H1 (cell line): ENCODE data around the gene MAP4K4. TPM values are rescaled to one million over a fixed set of nuclear protein-coding genes. Genes with fewer than 3 reads are reported as not detected.

Source experiments
- CTCF ChIA-PET: fragments of 300-600 bp; sonication (Branson Sonifier 250); formaldehyde crosslinking; loops from one replicate; lab custom pipeline; 2021; ENCODE audit not compliant: partially characterized antibody; lab: Charles Lee
- POLR2A ChIA-PET: fragments of 300-600 bp; sonication (Branson Sonifier 250); formaldehyde crosslinking; loops from one replicate; lab custom pipeline; 2021; ENCODE audit warnings: inconsistent platforms; ENCODE audit not compliant: partially characterized antibody; lab: Charles Lee
- DNase-seq, 2 experiments: peaks; one replicate each; pipeline versions ENCODE4 v3.0.0 to v3.0.0-alpha.2; 2010 to 2022; ENCODE audit warnings: low spot score in 2 of 2, low read depth in 1 of 2, mixed read lengths in 1 of 2
- FAIRE-seq: peaks from 2 replicates; lab custom pipeline; 2011; peaks lifted over from hg19 to GRCh38; lab: Jason Lieb, UNC
- H2AFZ ChIP-seq: 2 replicates; pipeline ENCODE4 v1.8.1; 2012; ENCODE audit warnings: low read length, inconsistent platforms
- H2AK5ac ChIP-seq: 2 replicates; pipeline ENCODE4 v1.6.1; 2013; ENCODE audit warnings: low read depth, low read length
- H2BK120ac ChIP-seq: replicated peaks from 2 replicates; pipeline ENCODE3; 2013; ENCODE audit warnings: low read depth, low read length, inconsistent platforms
- H2BK12ac ChIP-seq: 2 replicates; pipeline ENCODE4 v1.6.1; 2013; ENCODE audit warnings: low read depth, low read length
- H2BK15ac ChIP-seq: 2 replicates; pipeline ENCODE4 v1.6.1; 2013; ENCODE audit warnings: low read length
- H2BK20ac ChIP-seq: 2 replicates; pipeline ENCODE4 v1.6.1; 2013; ENCODE audit warnings: low read length
- H2BK5ac ChIP-seq: 2 replicates; pipeline ENCODE4 v1.6.1; 2013; ENCODE audit warnings: low read depth, low read length
- H3K14ac ChIP-seq: 2 replicates; pipeline ENCODE4 v1.6.1; 2013; ENCODE audit warnings: inconsistent platforms; ENCODE audit not compliant: insufficient read length
- H3K18ac ChIP-seq: 2 replicates; pipeline ENCODE4 v1.6.1; 2013; ENCODE audit warnings: low read length; ENCODE audit errors: extremely low read depth
- H3K23ac ChIP-seq: 2 replicates; pipeline ENCODE4 v1.6.1; 2013; ENCODE audit warnings: inconsistent platforms; ENCODE audit not compliant: insufficient read length
- H3K23me2 ChIP-seq: 2 replicates; pipeline ENCODE4 v1.6.1; 2013; ENCODE audit warnings: low read depth, low read length
- H3K27ac ChIP-seq: 2 replicates; pipeline ENCODE4 v1.6.1; 2011; ENCODE audit warnings: low read depth, low read length, inconsistent platforms
- H3K27me3 ChIP-seq, 4 experiments: replicated peaks in 1 of 4; 1 replicate in 1 of 4; 2 replicates in 3 of 4; pipeline versions ENCODE4 v1.6.1 to v1.8.1; 2011 to 2013; ENCODE audit warnings: low read length in 3 of 4, mild to moderate bottlenecking in 3 of 4, inconsistent platforms in 2 of 4, mixed read lengths in 2 of 4, moderate library complexity in 1 of 4; ENCODE audit not compliant: control insufficient read depth in 3 of 4, insufficient read depth in 3 of 4; ENCODE audit errors: extremely low read depth in 1 of 4
- H3K36me3 ChIP-seq, 4 experiments: 2 replicates each; pipeline versions ENCODE4 v1.6.1 to v1.8.1; 2011 to 2013; ENCODE audit warnings: mild to moderate bottlenecking in 4 of 4, low read length in 3 of 4, moderate library complexity in 2 of 4, control low read depth in 1 of 4, inconsistent platforms in 1 of 4; ENCODE audit not compliant: insufficient read depth in 4 of 4, control insufficient read depth in 2 of 4
- H3K4ac ChIP-seq: replicated peaks from 2 replicates; pipeline ENCODE3; 2013; ENCODE audit warnings: low read length, low read depth, mixed read lengths, inconsistent platforms; ENCODE audit not compliant: insufficient read length
- H3K4me1 ChIP-seq, 4 experiments: replicated peaks in 1 of 4; 1 replicate in 1 of 4; 2 replicates in 3 of 4; pipeline versions ENCODE4 v1.6.1 to v1.8.1; 2011 to 2013; ENCODE audit warnings: low read length in 3 of 4, inconsistent platforms in 2 of 4, mixed read lengths in 1 of 4; ENCODE audit not compliant: insufficient read depth in 4 of 4, control insufficient read depth in 3 of 4
- H3K4me2 ChIP-seq, 2 experiments: 2 replicates each; pipeline versions ENCODE4 v1.6.1 to v1.8.1; 2011 to 2013; ENCODE audit warnings: low read depth in 2 of 2, low read length in 2 of 2, control low read depth in 1 of 2, inconsistent platforms in 1 of 2, mild to moderate bottlenecking in 1 of 2; ENCODE audit not compliant: insufficient read depth in 1 of 2
- H3K4me3 ChIP-seq, 4 experiments: fragments of 200-600, 300-600 bp in 1 of 4; sonication (generic), shearing (Covaris generic), sonication (Bioruptor Twin) in 1 of 4; 2 replicates each; pipeline versions ENCODE4 v1.5.1 to v1.8.1; 2011 to 2016; ENCODE audit warnings: low read length in 4 of 4, low read depth in 3 of 4, control low read depth in 2 of 4, inconsistent platforms in 2 of 4, mild to moderate bottlenecking in 2 of 4, mixed read lengths in 1 of 4, moderate library complexity in 1 of 4; ENCODE audit not compliant: insufficient read depth in 2 of 4; ENCODE audit errors: extremely low read depth in 1 of 4
- H3K56ac ChIP-seq: replicated peaks from 2 replicates; pipeline ENCODE3; 2013; ENCODE audit warnings: low read depth, mild to moderate bottlenecking, mixed read lengths, low read length, inconsistent platforms; ENCODE audit not compliant: insufficient read length
- H3K79me1 ChIP-seq: 2 replicates; pipeline ENCODE4 v1.6.1; 2013; ENCODE audit warnings: low read depth, low read length, control low read depth
- H3K79me2 ChIP-seq, 2 experiments: 2 replicates each; pipeline versions ENCODE4 v1.6.1 to v1.8.1; 2012 to 2013; ENCODE audit warnings: low read length in 2 of 2, mild to moderate bottlenecking in 2 of 2, inconsistent platforms in 1 of 2; ENCODE audit not compliant: insufficient read depth in 2 of 2, control insufficient read depth in 1 of 2
- H3K9ac ChIP-seq, 4 experiments: replicated peaks in 1 of 4; 1 replicate in 1 of 4; 2 replicates in 3 of 4; pipeline versions ENCODE4 v1.6.1 to v1.8.1; 2011 to 2013; ENCODE audit warnings: low read depth in 3 of 4, low read length in 3 of 4, control low read depth in 2 of 4, mild to moderate bottlenecking in 2 of 4, moderate library complexity in 2 of 4, inconsistent platforms in 1 of 4; ENCODE audit errors: extremely low read depth in 1 of 4
- H3K9me3 ChIP-seq, 2 experiments: 2 replicates each; pipeline versions ENCODE4 v1.6.1 to v1.8.1; 2012 to 2013; ENCODE audit warnings: mild to moderate bottlenecking in 2 of 2, moderate library complexity in 2 of 2, control low read depth in 1 of 2, inconsistent platforms in 1 of 2, low read depth in 1 of 2, low read length in 1 of 2, mixed read lengths in 1 of 2; ENCODE audit not compliant: insufficient read depth in 2 of 2
- H4K20me1 ChIP-seq, 2 experiments: replicated peaks in 1 of 2; 2 replicates each; pipeline versions ENCODE3 to v1.8.1; 2011 to 2013; ENCODE audit warnings: inconsistent platforms in 2 of 2, low read length in 2 of 2, mild to moderate bottlenecking in 1 of 2; ENCODE audit not compliant: insufficient read depth in 2 of 2, control insufficient read depth in 1 of 2
- H4K5ac ChIP-seq: 2 replicates; pipeline ENCODE4 v1.6.1; 2013; ENCODE audit warnings: low read length, low read depth, mixed read lengths, inconsistent platforms; ENCODE audit not compliant: insufficient read length
- H4K8ac ChIP-seq: 2 replicates; pipeline ENCODE4 v1.8.0; 2013; ENCODE audit warnings: mild to moderate bottlenecking, moderate library complexity, low read length, inconsistent platforms; ENCODE audit not compliant: insufficient read depth; ENCODE audit errors: extremely low read depth
- H4K91ac ChIP-seq: replicated peaks from 2 replicates; pipeline ENCODE3; 2013; ENCODE audit warnings: low read length, mixed read lengths, inconsistent platforms; ENCODE audit not compliant: insufficient read length
- ASH2L ChIP-seq: fragments of 200-600, 300-600 bp; sonication (generic); IDR thresholded peaks from one replicate; pipeline ENCODE4 v1.7.1; 2017; ENCODE audit warnings: low read length
- ATF2 ChIP-seq: IDR thresholded peaks from 2 replicates; pipeline ENCODE4 v1.6.1; 2012; ENCODE audit warnings: low read length, inconsistent platforms
- CBX5 ChIP-seq: fragments of 300-800, 300-1000 bp; sonication (generic); IDR thresholded peaks from 2 replicates; pipeline ENCODE4 v1.7.1; 2016; ENCODE audit warnings: antibody characterized with exemption, low read length, low read depth
- CEBPB ChIP-seq: IDR thresholded peaks from 2 replicates; pipeline ENCODE4 v1.6.1; 2012; ENCODE audit warnings: low read depth, low read length
- FOSL1 ChIP-seq: IDR thresholded peaks from 2 replicates; pipeline ENCODE4 v1.6.1; 2011; ENCODE audit warnings: mild to moderate bottlenecking, low read depth, low read length, moderate library complexity; ENCODE audit not compliant: insufficient read depth
- GABPA ChIP-seq: IDR thresholded peaks from 2 replicates; pipeline ENCODE4 v1.6.1; 2011; ENCODE audit warnings: mild to moderate bottlenecking, low read length, moderate library complexity, borderline replicate concordance; ENCODE audit not compliant: insufficient read depth
- JUN ChIP-seq: IDR thresholded peaks from 2 replicates; pipeline ENCODE4 v1.6.1; 2011; ENCODE audit warnings: low read depth, mild to moderate bottlenecking, improper control_type of control experiment, low read length
- KDM4A ChIP-seq: IDR thresholded peaks from one replicate; pipeline ENCODE4 v1.7.1; 2012; ENCODE audit warnings: low read depth, mild to moderate bottlenecking, moderate library complexity, low read length, inconsistent platforms; ENCODE audit not compliant: severe bottlenecking
- MAFK ChIP-seq: IDR thresholded peaks from 2 replicates; pipeline ENCODE4 v1.6.1; 2012; ENCODE audit warnings: low read depth, mild to moderate bottlenecking, improper control_type of control experiment, low read length
- NANOG ChIP-seq: IDR thresholded peaks from 2 replicates; pipeline ENCODE4 v1.6.1; 2011; ENCODE audit warnings: low read length, low read depth, mild to moderate bottlenecking, inconsistent platforms; ENCODE audit not compliant: insufficient read depth, poor library complexity, severe bottlenecking
- POU5F1 ChIP-seq: IDR thresholded peaks from 2 replicates; pipeline ENCODE4 v1.6.1; 2011; ENCODE audit warnings: low read depth, mild to moderate bottlenecking, low read length, moderate library complexity
- SIRT6 ChIP-seq: IDR thresholded peaks from one replicate; pipeline ENCODE4 v1.7.1; 2012; ENCODE audit warnings: low read length, inconsistent platforms
- TEAD4 ChIP-seq: IDR thresholded peaks from 2 replicates; pipeline ENCODE4 v1.6.1; 2012; ENCODE audit warnings: low read depth, low read length, inconsistent platforms, mixed read lengths
- WGBS, 2 experiments: shearing (Covaris generic) in 1 of 2; methylation state at CpG; one replicate each; pipeline versions ENCODE4 v1.1.6 to v1.1.7; 2013 to 2015; ENCODE audit warnings: low lambda C conversion rate in 2 of 2, mixed read lengths in 2 of 2, inconsistent platforms in 1 of 2, low coverage in 1 of 2, missing lambda C conversion rate in 1 of 2; ENCODE audit not compliant: insufficient replicate concordance in 2 of 2, insufficient coverage in 1 of 2, insufficient read length in 1 of 2; ENCODE audit errors: extremely low coverage in 1 of 2, missing lambda C conversion rate in 1 of 2; 5-methylcytosine and 5-hydroxymethylcytosine counted together
- polyA plus RNA-seq, 7 experiments: library from polyadenylated mRNA; depleted of rRNA in 3 of 7; stranded (reverse) in 5 of 7; unstranded in 2 of 7; fragments of >200 nt in 5 of 7; fragments of 200-250 nt in 2 of 7; gene quantifications; 1 replicate in 5 of 7; 2 replicates in 1 of 7; 4 replicates in 1 of 7; pipeline versions ENCODE4 v1.2.1 to v1.2.3, GENCODE V29; 2011 to 2013; ENCODE audit warnings: missing spikeins in 2 of 7, mixed read lengths in 2 of 7
- total RNA-seq: library from RNA; stranded (reverse); fragmentation: NEBNext Ultra II Directional; extraction: Animal tissue kit (Norgen Biotek cat#: 25700); gene quantifications from 2 replicates; pipeline ENCODE4 v1.2.1, GENCODE V29; 2021

MAP4K4 gene
- total and polyA plus RNA-seq, 2 of the 8 experiments (the other 6 are each of a cell fraction or from before 2014, with no cell fraction given), result 53.2 to 138 TPM

DNA sequence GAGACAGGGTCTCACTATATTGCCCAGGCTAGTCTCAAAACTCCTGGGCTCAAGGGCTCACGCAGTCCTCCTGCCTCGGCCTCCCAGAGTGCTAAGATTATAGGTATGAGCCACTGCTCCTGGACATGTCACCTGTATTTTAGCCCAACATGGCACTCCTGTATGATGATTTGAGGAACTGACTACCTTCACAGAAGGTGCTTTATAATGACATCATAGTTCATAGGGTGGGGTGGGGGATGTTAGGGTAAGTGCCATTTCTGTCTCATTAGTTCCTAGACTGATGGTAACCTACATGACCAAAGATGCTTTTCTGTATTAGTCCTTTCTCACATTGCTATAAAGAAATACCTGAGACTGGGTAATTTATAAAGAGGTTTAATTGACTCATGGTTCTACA is 109.7 kb downstream of the MAP4K4 start:
- Histone ChIP-seq H2AK5ac (no peak overlapping the region; the same call in 1 of the 2 replicates), H4K20me1 (peaks cover 2 to 7% of the 10 kb centered on the region in 2 experiments), H3K27ac (no peak overlapping the region), H2BK20ac (no peak overlapping the region), H3K18ac (no peak overlapping the region), H2AFZ (no peak overlapping the region), H2BK12ac (no peak overlapping the region), H3K4me2 (peak overlapping the region in 1 of 2 experiments; percentile 50; a peak in 1 of 4 replicates), H3K4me3 (no peak overlapping the region), H3K9ac (no peak overlapping the region), H2BK5ac (0 out of 2 replicates have a peak overlapping the region, but pooled peaks have one; percentile 36), H3K23me2 (peaks cover 3% of the 10 kb centered on the region; the same call in 1 of the 2 replicates), H4K5ac (no peak overlapping the region), H3K79me1 (peaks cover 10% of the 10 kb centered on the region), H4K91ac (no peak overlapping the region), H3K14ac (no peak overlapping the region), H3K4ac (no peak overlapping the region), H4K8ac (no peak overlapping the region), H3K23ac (no peak overlapping the region), H3K79me2 (peaks cover 5 to 93% of the 10 kb centered on the region in 2 experiments; a peak in 3 of 4 replicates), H2BK15ac (no peak overlapping the region), H3K4me1 (peaks cover 4 to 23% (median 20%) of the 10 kb centered on the region in 4 experiments), H3K36me3 (no peaks in the 10 kb centered on the region), H3K9me3 (no peaks in the 10 kb centered on the region), H3K27me3 (no peaks in the 10 kb centered on the region), H3K56ac (no peak overlapping the region), H2BK120ac (no peak overlapping the region)
- DNase-seq (no peak), FAIRE-seq (no peak)
- POLR2A ChIA-PET, result no interaction called here
- WGBS, 2 experiments, result 93% methylated on average over 2 of the region's 2 CpGs; no CpG with 5 or more reads in 1 of the 2 experiments
- CTCF ChIA-PET, result interaction anchor here (0.8 to 3.8 kb wide), 4 partner anchors 14 to 74 kb away, joined by 3 to 20 read pairs (median 4); no protein-coding TSS in a partner anchor
- TF ChIP-seq MAFK (no peak), ATF2 (no peak), POU5F1 (no peak), CEBPB (no peak), CBX5 (no peak), NANOG (no peak), JUN (no peak), SIRT6 (no peak), KDM4A (no peak), FOSL1 (no peak), ASH2L (no peak), TEAD4 (no peak), GABPA (no peak)
